A673 (cell line): ENCODE results near the gene RRP1. TPM values are rescaled to one million over a fixed set of nuclear protein-coding genes. Genes with fewer than 3 reads are reported as not detected.

ENCODE experiments used
- BruUV-seq: library from RNA; stranded (reverse); fragments of 400-500 nt; replicated peaks from 2 replicates; lab custom pipeline; 2021; lab: Mats Ljungman, UMichigan
- CTCF ChIA-PET: fragments of 300-600 bp; sonication (Branson Sonifier 250); formaldehyde crosslinking; loops from one replicate; lab custom pipeline; 2022; ENCODE audit warnings: antibody characterized with exemption; lab: Charles Lee
- POLR2A ChIA-PET: fragments of 300-600 bp; sonication (Branson Sonifier 250); formaldehyde crosslinking; loops from one replicate; lab custom pipeline; 2022; ENCODE audit warnings: antibody characterized with exemption; ENCODE audit not compliant: low non-redundant PET; lab: Charles Lee
- DNase-seq: peaks from one replicate; pipeline ENCODE4 v3.0.0-alpha.2; 2015; ENCODE audit warnings: low spot score
- H3K27ac ChIP-seq: fragments of 200-600 bp; sonication (generic); 2 replicates; pipeline ENCODE4 v1.5.1; 2016; ENCODE audit warnings: mixed run types, low read depth, mild to moderate bottlenecking, mixed read lengths, antibody characterized with exemption, low read length; ENCODE audit not compliant: poor library complexity, severe bottlenecking
- H3K27me3 ChIP-seq: fragments of 200-600 bp; sonication (generic); replicated peaks from 2 replicates; pipeline ENCODE4 v1.6.1; 2017; ENCODE audit warnings: mixed run types, low read depth, mild to moderate bottlenecking, mixed read lengths, antibody characterized with exemption, low read length; ENCODE audit not compliant: insufficient read depth, poor library complexity
- H3K36me3 ChIP-seq: fragments of 200-600 bp; sonication (generic); 2 replicates; pipeline ENCODE4 v1.6.1; 2016; ENCODE audit warnings: mixed run types, mild to moderate bottlenecking, mixed read lengths, antibody characterized with exemption, low read length; ENCODE audit not compliant: insufficient read depth, poor library complexity, severe bottlenecking
- H3K4me1 ChIP-seq: fragments of 200-600 bp; sonication (generic); 2 replicates; pipeline ENCODE4 v1.6.1; 2017; ENCODE audit warnings: mixed run types, mild to moderate bottlenecking, mixed read lengths, antibody characterized with exemption, low read length; ENCODE audit not compliant: insufficient read depth, poor library complexity, severe bottlenecking
- H3K4me3 ChIP-seq: fragments of 200-600 bp; sonication (generic); 2 replicates; pipeline ENCODE4 v1.5.1; 2016; ENCODE audit warnings: low read depth, mixed run types, mild to moderate bottlenecking, mixed read lengths, low read length; ENCODE audit not compliant: poor library complexity, severe bottlenecking
- H3K9me3 ChIP-seq: fragments of 200-600 bp; sonication (generic); 2 replicates; pipeline ENCODE4 v1.6.1; 2016; ENCODE audit warnings: mixed run types, low read depth, mild to moderate bottlenecking, mixed read lengths, antibody characterized with exemption, low read length; ENCODE audit not compliant: poor library complexity, severe bottlenecking
- CTCF ChIP-seq: fragments of 300-800, 200-600 bp; sonication (generic); conservative IDR thresholded peaks from 2 replicates; pipeline ENCODE4 v1.5.1; 2017; ENCODE audit warnings: low read depth, mild to moderate bottlenecking, antibody characterized with exemption, low read length, moderate library complexity, mixed read lengths
- EZH2 ChIP-seq: fragments of 200-600 bp; sonication (generic); IDR thresholded peaks from 2 replicates; pipeline ENCODE4 v1.6.1; 2017; ENCODE audit warnings: borderline replicate concordance, low read depth, mild to moderate bottlenecking, mixed read lengths, antibody characterized with exemption, low read length; ENCODE audit not compliant: poor library complexity, severe bottlenecking
- intact Hi-C: fragments of 100-400 bp; cut with micrococcal nuclease; formaldehyde crosslinking; loops from one replicate; pipeline ENCODE4 v1.10.0; 2022; ENCODE audit not compliant: unreplicated experiment
- total RNA-seq: library from RNA; stranded (reverse); gene quantifications from 2 replicates; pipeline ENCODE4 v1.2.3, GENCODE V29; 2021

The RRP1 gene
- total RNA-seq, 1 experiment from 2014 or later = 86.4 TPM

- CTCF ChIA-PET = interaction anchor here (1.2 kb wide), 1 partner anchor 130 kb away, joined by 4 read pairs; no protein-coding TSS in a partner anchor
- POLR2A ChIA-PET = no interaction called here
- intact Hi-C loops = no loop called here
- no peak overlapping the region for H3K4me3 ChIP-seq
- DNase-seq = no peak
- no peaks in the 10 kb centered on the region for H3K27me3 ChIP-seq
- BruUV-seq = no TSS peak
- TF ChIP-seq CTCF = no peak
- no peak for TF ChIP-seq EZH2
- no peak overlapping the region for H3K27ac ChIP-seq
- H3K4me1 ChIP-seq = no peaks in the 10 kb centered on the region
- no peaks in the 10 kb centered on the region for H3K36me3 ChIP-seq
- no peaks in the 10 kb centered on the region for H3K9me3 ChIP-seq
These were observed 56.0 kb downstream of the RRP1 start for GRCh38 chr21:43845386-43845785.

- ChIA-PET CTCF (no interaction called here), POLR2A (no interaction called here)
- TF ChIP-seq EZH2 (no peak), CTCF (no peak)
- no peaks in the 10 kb centered on the region for H3K4me1 ChIP-seq
- DNase-seq = no peak
- no peaks in the 10 kb centered on the region for H3K9me3 ChIP-seq
- no peak overlapping the region for H3K27ac ChIP-seq
- no peaks in the 10 kb centered on the region for H3K27me3 ChIP-seq
- BruUV-seq = no TSS peak
- H3K36me3 ChIP-seq = no peaks in the 10 kb centered on the region
- no peak overlapping the region for H3K4me3 ChIP-seq
- intact Hi-C loops = no loop called here
These were observed 57.1 kb downstream of the RRP1 start for GRCh38 chr21:43846430-43846829.

- Histone ChIP-seq H3K9me3 (no peaks in the 10 kb centered on the region), H3K4me1 (no peaks in the 10 kb centered on the region), H3K36me3 (no peaks in the 10 kb centered on the region), H3K4me3 (no peak overlapping the region), H3K27me3 (no peaks in the 10 kb centered on the region), H3K27ac (no peak overlapping the region)
- no peak for DNase-seq
- no peak for TF ChIP-seq CTCF
- no peak for TF ChIP-seq EZH2
- POLR2A ChIA-PET = no interaction called here
- CTCF ChIA-PET = no interaction called here
- intact Hi-C loops = no loop called here
- no TSS peak for BruUV-seq
These were observed 57.9 kb downstream of the RRP1 start for GRCh38 chr21:43847301-43847700.
